SK-N-SH (cell line): ENCODE measurements around the gene MTUS2. TPM values are rescaled to one million over a fixed set of nuclear protein-coding genes. Genes with fewer than 3 reads are reported as not detected.

Experiments
- CTCF ChIA-PET: fragments of 300-600, 350-600 bp; formaldehyde crosslinking; extraction: SDS; loops from one replicate; lab custom pipeline; 2021; lab: Yijun Ruan, JAX
- POLR2A ChIA-PET: fragments of 350-600 bp; sonication (Branson Sonifier 250); formaldehyde crosslinking; extraction: SDS; loops from one replicate; lab custom pipeline; 2020; ENCODE audit warnings: antibody characterized with exemption, inconsistent platforms; lab: Yijun Ruan, JAX
- DNase-seq: peaks from one replicate; pipeline ENCODE4 v3.0.0; 2012
- H2AFZ ChIP-seq: fragments of 200-600 bp; sonication (generic); 2 replicates; pipeline ENCODE4 v1.8.1; 2016; ENCODE audit warnings: antibody characterized with exemption, mild to moderate bottlenecking, low read depth
- H3F3A ChIP-seq: fragments of 200-600 bp; sonication (generic); replicated peaks from 2 replicates; pipeline ENCODE3; 2016; ENCODE audit warnings: antibody characterized with exemption, mild to moderate bottlenecking; ENCODE audit not compliant: insufficient read depth
- H3K27ac ChIP-seq, 2 experiments: fragments of 200-500 bp in 1 of 2; fragments of 200-600 bp in 1 of 2; sonication (Bioruptor generic) in 1 of 2; sonication (generic), shearing (Covaris generic) in 1 of 2; 2 replicates each; pipeline versions ENCODE4 v1.5.1 to v1.6.1; 2014 to 2016; ENCODE audit warnings: low read depth in 2 of 2, inconsistent platforms in 1 of 2, low read length in 1 of 2, mild to moderate bottlenecking in 1 of 2, mixed read lengths in 1 of 2
- H3K27me3 ChIP-seq: fragments of 200-600 bp; sonication (generic), shearing (Covaris generic); 2 replicates; pipeline ENCODE4 v1.6.1; 2016; ENCODE audit warnings: mixed run types; ENCODE audit not compliant: insufficient read depth
- H3K36me3 ChIP-seq, 2 experiments: fragments of 200-500 bp in 1 of 2; fragments of 200-600 bp in 1 of 2; sonication (Bioruptor generic) in 1 of 2; sonication (generic) in 1 of 2; replicated peaks in 1 of 2; 2 replicates each; pipeline versions ENCODE3 to v1.5.1; 2014 to 2016; ENCODE audit warnings: low read length in 1 of 2, mild to moderate bottlenecking in 1 of 2; ENCODE audit not compliant: insufficient read depth in 2 of 2, control insufficient read depth in 1 of 2
- H3K4me1 ChIP-seq, 2 experiments: fragments of 200-500 bp in 1 of 2; fragments of 200-600 bp in 1 of 2; sonication (Bioruptor generic) in 1 of 2; sonication (generic), shearing (Covaris generic) in 1 of 2; 2 replicates each; pipeline versions ENCODE4 v1.5.1 to v1.6.1; 2014 to 2016; ENCODE audit warnings: low read depth in 1 of 2, low read length in 1 of 2, mixed run types in 1 of 2; ENCODE audit not compliant: insufficient read depth in 2 of 2, control insufficient read depth in 1 of 2
- H3K4me2 ChIP-seq: fragments of 200-600 bp; sonication (generic), shearing (Covaris generic); 2 replicates; pipeline ENCODE4 v1.6.1; 2017; ENCODE audit warnings: mixed run types
- H3K4me3 ChIP-seq, 2 experiments: fragments of 200-500 bp in 1 of 2; fragments of 200-600 bp in 1 of 2; sonication (Bioruptor generic) in 1 of 2; sonication (generic), shearing (Covaris generic) in 1 of 2; 2 replicates each; pipeline versions ENCODE4 v1.5.1 to v1.8.1; 2014 to 2016; ENCODE audit warnings: low read depth in 2 of 2, inconsistent platforms in 1 of 2, low read length in 1 of 2, mild to moderate bottlenecking in 1 of 2, mixed read lengths in 1 of 2, moderate library complexity in 1 of 2
- H3K79me2 ChIP-seq: fragments of 200-600 bp; sonication (generic); 2 replicates; pipeline ENCODE4 v1.8.1; 2017; ENCODE audit warnings: mild to moderate bottlenecking; ENCODE audit not compliant: insufficient read depth
- H3K9ac ChIP-seq: fragments of 200-600 bp; sonication (generic); 2 replicates; pipeline ENCODE4 v1.6.1; 2017; ENCODE audit warnings: mixed run types
- H3K9me2 ChIP-seq: fragments of 200-600 bp; sonication (generic); 2 replicates; pipeline ENCODE4 v1.6.1; 2017; ENCODE audit warnings: mixed run types
- H3K9me3 ChIP-seq: fragments of 200-600 bp; sonication (generic); 2 replicates; pipeline ENCODE4 v1.6.1; 2017; ENCODE audit warnings: mixed run types, mild to moderate bottlenecking, moderate library complexity
- H4K20me1 ChIP-seq: fragments of 200-600 bp; sonication (generic); 2 replicates; pipeline ENCODE4 v1.6.1; 2017; ENCODE audit warnings: mild to moderate bottlenecking, mixed run types; ENCODE audit not compliant: insufficient read depth
- CHD2 ChIP-seq: fragments of 150-350 bp; IDR thresholded peaks from 2 replicates; pipeline ENCODE4 v1.6.1; 2018; ENCODE audit warnings: low read length; ENCODE audit not compliant: partially characterized antibody
- EZH2phosphoT487 ChIP-seq: fragments of 200-600 bp; sonication (generic); IDR thresholded peaks from 2 replicates; pipeline ENCODE4 v1.6.1; 2017; ENCODE audit warnings: low read depth, mixed run types, mild to moderate bottlenecking, antibody characterized with exemption, moderate library complexity, borderline replicate concordance
- FOSL2 ChIP-seq: IDR thresholded peaks from 2 replicates; pipeline ENCODE4 v1.4.0; 2012; ENCODE audit warnings: low read depth, mild to moderate bottlenecking, moderate library complexity, borderline replicate concordance
- FOXJ3 ChIP-seq: sonication (generic); formaldehyde crosslinking; IDR thresholded peaks from 2 replicates; pipeline ENCODE4 v1.5.1; 2020; ENCODE audit warnings: mild to moderate bottlenecking, missing genetic modification reagents
- NFIC ChIP-seq: IDR thresholded peaks from 2 replicates; pipeline ENCODE4 v1.4.0; 2012; ENCODE audit warnings: borderline replicate concordance
- POLR2AphosphoS5 ChIP-seq: IDR thresholded peaks from 2 replicates; pipeline ENCODE4 v1.6.1; 2012; ENCODE audit warnings: low read depth, low read length
- TAF1 ChIP-seq: IDR thresholded peaks from 2 replicates; pipeline ENCODE4 v1.6.1; 2012; ENCODE audit warnings: low read depth, mild to moderate bottlenecking, low read length, moderate library complexity, borderline replicate concordance
- TEAD4 ChIP-seq: IDR thresholded peaks from 2 replicates; pipeline ENCODE4 v1.4.0; 2012; ENCODE audit warnings: mild to moderate bottlenecking, borderline replicate concordance; ENCODE audit not compliant: insufficient read depth
- WGBS: methylation state at CpG from one replicate; pipeline ENCODE4 v1.1.6; 2017; ENCODE audit warnings: low lambda C conversion rate; 5-methylcytosine and 5-hydroxymethylcytosine counted together
- polyA plus RNA-seq, 3 experiments: library from polyadenylated mRNA; depleted of rRNA; stranded (reverse); fragments of >200 nt; gene quantifications; 2 replicates each; pipeline ENCODE4 v1.2.3, GENCODE V29; 2012
- TF ChIP-seq, protein P1 (sequence below): IDR thresholded peaks from 2 replicates; pipeline ENCODE4 v1.4.0; 2012; ENCODE audit warnings: low read depth, borderline replicate concordance
- TF ChIP-seq, protein P2 (sequence below): IDR thresholded peaks from 2 replicates; pipeline ENCODE4 v1.6.1; 2012; ENCODE audit warnings: mild to moderate bottlenecking, low read depth, low read length, moderate library complexity
- TF ChIP-seq, protein P3 (sequence below): IDR thresholded peaks from 2 replicates; pipeline ENCODE4 v1.4.0; 2012; ENCODE audit warnings: low read depth, borderline replicate concordance

The MTUS2 gene
- polyA plus RNA-seq, 1 of the 3 experiments (the other 2 are of a cell fraction) = 1.7 TPM

DNA sequence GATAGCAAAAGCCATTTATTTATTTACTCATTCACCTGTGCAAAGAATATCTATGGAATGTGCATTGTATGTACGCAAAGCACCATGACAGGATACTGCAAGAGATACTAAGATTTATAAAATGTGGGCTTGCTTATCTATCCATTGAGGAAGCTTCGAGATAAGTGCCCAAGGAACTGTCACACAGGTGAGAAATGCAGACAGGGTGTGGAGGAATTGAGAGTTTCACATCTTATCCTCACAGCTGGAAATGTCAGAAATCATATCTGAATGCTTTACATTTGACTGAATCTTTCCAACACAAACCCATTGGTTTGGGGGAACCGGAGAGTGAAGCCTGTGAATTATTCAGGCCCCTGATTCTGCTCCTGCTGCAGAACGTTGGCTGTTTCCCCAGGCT, 662.4 kb downstream of the MTUS2 start:
- Histone ChIP-seq H4K20me1 (no peaks in the 10 kb centered on the region), H3K4me3 (no peak overlapping the region), H3K4me2 (no peak overlapping the region), H3K36me3 (no peaks in the 10 kb centered on the region), H3K4me1 (peaks cover 0 to 26% of the 10 kb centered on the region in 2 experiments; a peak in 2 of 4 replicates), H3K9ac (no peak overlapping the region), H3K9me3 (no peaks in the 10 kb centered on the region), H2AFZ (no peak overlapping the region), H3F3A (no peaks in the 10 kb centered on the region), H3K9me2 (no peaks in the 10 kb centered on the region), H3K27ac (no peak overlapping the region), H3K79me2 (no peaks in the 10 kb centered on the region), H3K27me3 (no peaks in the 10 kb centered on the region)
- CTCF ChIA-PET = interaction anchor here (0.6 to 4.9 kb wide), 4 partner anchors 10 to 27 kb away, joined by 3 to 45 read pairs (median 8); no protein-coding TSS in a partner anchor
- POLR2A ChIA-PET = no interaction called here
- DNase-seq = no peak
- TF ChIP-seq FOXJ3 (CRISPR knock-in tag) = no peak
- TF ChIP-seq TEAD4 = no peak
- no peak for TF ChIP-seq POLR2AphosphoS5
- TF ChIP-seq CHD2 = no peak
- TF ChIP-seq, protein P1, sequence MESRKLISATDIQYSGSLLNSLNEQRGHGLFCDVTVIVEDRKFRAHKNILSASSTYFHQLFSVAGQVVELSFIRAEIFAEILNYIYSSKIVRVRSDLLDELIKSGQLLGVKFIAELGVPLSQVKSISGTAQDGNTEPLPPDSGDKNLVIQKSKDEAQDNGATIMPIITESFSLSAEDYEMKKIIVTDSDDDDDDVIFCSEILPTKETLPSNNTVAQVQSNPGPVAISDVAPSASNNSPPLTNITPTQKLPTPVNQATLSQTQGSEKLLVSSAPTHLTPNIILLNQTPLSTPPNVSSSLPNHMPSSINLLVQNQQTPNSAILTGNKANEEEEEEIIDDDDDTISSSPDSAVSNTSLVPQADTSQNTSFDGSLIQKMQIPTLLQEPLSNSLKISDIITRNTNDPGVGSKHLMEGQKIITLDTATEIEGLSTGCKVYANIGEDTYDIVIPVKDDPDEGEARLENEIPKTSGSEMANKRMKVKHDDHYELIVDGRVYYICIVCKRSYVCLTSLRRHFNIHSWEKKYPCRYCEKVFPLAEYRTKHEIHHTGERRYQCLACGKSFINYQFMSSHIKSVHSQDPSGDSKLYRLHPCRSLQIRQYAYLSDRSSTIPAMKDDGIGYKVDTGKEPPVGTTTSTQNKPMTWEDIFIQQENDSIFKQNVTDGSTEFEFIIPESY = no peak
- TF ChIP-seq EZH2phosphoT487 = no peak
- TF ChIP-seq, protein P2, sequence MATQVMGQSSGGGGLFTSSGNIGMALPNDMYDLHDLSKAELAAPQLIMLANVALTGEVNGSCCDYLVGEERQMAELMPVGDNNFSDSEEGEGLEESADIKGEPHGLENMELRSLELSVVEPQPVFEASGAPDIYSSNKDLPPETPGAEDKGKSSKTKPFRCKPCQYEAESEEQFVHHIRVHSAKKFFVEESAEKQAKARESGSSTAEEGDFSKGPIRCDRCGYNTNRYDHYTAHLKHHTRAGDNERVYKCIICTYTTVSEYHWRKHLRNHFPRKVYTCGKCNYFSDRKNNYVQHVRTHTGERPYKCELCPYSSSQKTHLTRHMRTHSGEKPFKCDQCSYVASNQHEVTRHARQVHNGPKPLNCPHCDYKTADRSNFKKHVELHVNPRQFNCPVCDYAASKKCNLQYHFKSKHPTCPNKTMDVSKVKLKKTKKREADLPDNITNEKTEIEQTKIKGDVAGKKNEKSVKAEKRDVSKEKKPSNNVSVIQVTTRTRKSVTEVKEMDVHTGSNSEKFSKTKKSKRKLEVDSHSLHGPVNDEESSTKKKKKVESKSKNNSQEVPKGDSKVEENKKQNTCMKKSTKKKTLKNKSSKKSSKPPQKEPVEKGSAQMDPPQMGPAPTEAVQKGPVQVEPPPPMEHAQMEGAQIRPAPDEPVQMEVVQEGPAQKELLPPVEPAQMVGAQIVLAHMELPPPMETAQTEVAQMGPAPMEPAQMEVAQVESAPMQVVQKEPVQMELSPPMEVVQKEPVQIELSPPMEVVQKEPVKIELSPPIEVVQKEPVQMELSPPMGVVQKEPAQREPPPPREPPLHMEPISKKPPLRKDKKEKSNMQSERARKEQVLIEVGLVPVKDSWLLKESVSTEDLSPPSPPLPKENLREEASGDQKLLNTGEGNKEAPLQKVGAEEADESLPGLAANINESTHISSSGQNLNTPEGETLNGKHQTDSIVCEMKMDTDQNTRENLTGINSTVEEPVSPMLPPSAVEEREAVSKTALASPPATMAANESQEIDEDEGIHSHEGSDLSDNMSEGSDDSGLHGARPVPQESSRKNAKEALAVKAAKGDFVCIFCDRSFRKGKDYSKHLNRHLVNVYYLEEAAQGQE = no peak
- no peak for TF ChIP-seq TAF1
- TF ChIP-seq, protein P3, sequence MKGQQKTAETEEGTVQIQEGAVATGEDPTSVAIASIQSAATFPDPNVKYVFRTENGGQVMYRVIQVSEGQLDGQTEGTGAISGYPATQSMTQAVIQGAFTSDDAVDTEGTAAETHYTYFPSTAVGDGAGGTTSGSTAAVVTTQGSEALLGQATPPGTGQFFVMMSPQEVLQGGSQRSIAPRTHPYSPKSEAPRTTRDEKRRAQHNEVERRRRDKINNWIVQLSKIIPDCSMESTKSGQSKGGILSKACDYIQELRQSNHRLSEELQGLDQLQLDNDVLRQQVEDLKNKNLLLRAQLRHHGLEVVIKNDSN = no peak
- TF ChIP-seq NFIC = no peak
- no peak for TF ChIP-seq FOSL2
- WGBS = 72% methylated on average over 4 of the region's 4 CpGs
